DND-41 (cell line): ENCODE data around the gene ZNF366.

Experiments
- ATAC-seq: fragments of 200-7000 bp; cut with Tn5 transposase; 3 replicates; pipeline ENCODE4 v1.9.1; 2021; ENCODE audit warnings: low read depth; ENCODE audit not compliant: insufficient read depth
- DNase-seq: peaks from one replicate; pipeline ENCODE4 v3.0.0-alpha.2; 2020
- H2AFZ ChIP-seq: 2 replicates; pipeline ENCODE4 v1.6.0; 2012; ENCODE audit warnings: low read depth, low read length
- H3K27ac ChIP-seq: 2 replicates; pipeline ENCODE4 v1.5.1; 2012; ENCODE audit warnings: low read length, inconsistent platforms
- H3K27me3 ChIP-seq: fragments of 200-600 bp; sonication (generic); 2 replicates; pipeline ENCODE4 v1.6.0; 2012; ENCODE audit warnings: low read length, mild to moderate bottlenecking, inconsistent platforms; ENCODE audit not compliant: insufficient read depth, poor library complexity
- H3K36me3 ChIP-seq: 2 replicates; pipeline ENCODE4 v1.5.1; 2012; ENCODE audit warnings: low read length, inconsistent platforms; ENCODE audit not compliant: insufficient read depth
- H3K4me1 ChIP-seq: 2 replicates; pipeline ENCODE4 v1.5.1; 2012; ENCODE audit warnings: mild to moderate bottlenecking, low read length; ENCODE audit not compliant: insufficient read depth
- H3K4me2 ChIP-seq: 2 replicates; pipeline ENCODE4 v1.6.0; 2012; ENCODE audit warnings: mild to moderate bottlenecking, moderate library complexity, low read length, inconsistent platforms; ENCODE audit not compliant: insufficient read depth
- H3K4me3 ChIP-seq, 2 experiments: fragments of 200-600 bp in 1 of 2; shearing (Covaris generic) in 1 of 2; 2 replicates each; pipeline ENCODE4 v1.5.1; 2012 to 2016; ENCODE audit warnings: inconsistent platforms in 2 of 2, low read length in 2 of 2, mild to moderate bottlenecking in 2 of 2, low read depth in 1 of 2, moderate library complexity in 1 of 2
- H3K79me2 ChIP-seq: 2 replicates; pipeline ENCODE4 v1.6.0; 2012; ENCODE audit warnings: low read length, inconsistent platforms; ENCODE audit not compliant: insufficient read depth
- H3K9ac ChIP-seq: 2 replicates; pipeline ENCODE4 v1.6.0; 2012; ENCODE audit warnings: low read depth, mild to moderate bottlenecking, inconsistent platforms, low read length, moderate library complexity
- H3K9me3 ChIP-seq: 2 replicates; pipeline ENCODE4 v1.5.1; 2012; ENCODE audit warnings: low read length, moderate library complexity, mild to moderate bottlenecking, inconsistent platforms; ENCODE audit not compliant: insufficient read depth, severe bottlenecking
- H4K20me1 ChIP-seq: 2 replicates; pipeline ENCODE4 v1.6.0; 2012; ENCODE audit warnings: low read length; ENCODE audit not compliant: insufficient read depth
- EZH2 ChIP-seq: IDR thresholded peaks from 3 replicates; pipeline ENCODE4 v1.6.1; 2012; ENCODE audit warnings: borderline replicate concordance, low read depth, mild to moderate bottlenecking, moderate library complexity, low read length, inconsistent platforms; ENCODE audit not compliant: severe bottlenecking
- TF ChIP-seq, protein P1 (sequence below): IDR thresholded peaks from 2 replicates; pipeline ENCODE4 v1.5.1; 2012; ENCODE audit warnings: borderline replicate concordance, low read length, moderate library complexity, mild to moderate bottlenecking; ENCODE audit not compliant: poor library complexity, severe bottlenecking; ENCODE audit errors: extremely low read depth

Gene ZNF366

DNA sequence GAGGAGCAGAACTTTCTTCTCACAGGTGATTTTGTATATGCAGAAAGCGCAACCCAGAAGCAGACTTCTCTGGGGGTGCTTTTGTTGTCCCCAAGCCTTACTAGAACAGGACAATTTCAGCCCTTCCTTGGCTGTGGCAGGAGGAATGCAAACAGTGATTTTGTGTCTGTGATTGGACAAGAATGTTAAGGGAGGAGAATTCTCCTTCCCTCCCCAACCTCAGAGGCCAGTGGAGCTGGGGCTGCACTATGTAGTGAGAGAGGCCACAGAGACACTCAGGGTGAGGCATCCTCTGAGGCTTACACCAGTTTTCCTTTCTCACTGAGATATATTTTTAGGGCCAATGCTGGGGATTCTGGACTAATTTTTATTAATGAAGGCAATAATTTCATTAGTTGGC lies 58.8 kb downstream of the ZNF366 start:
- ATAC-seq: no peak
- H3K9me3 ChIP-seq: no peaks in the 10 kb centered on the region

DNA sequence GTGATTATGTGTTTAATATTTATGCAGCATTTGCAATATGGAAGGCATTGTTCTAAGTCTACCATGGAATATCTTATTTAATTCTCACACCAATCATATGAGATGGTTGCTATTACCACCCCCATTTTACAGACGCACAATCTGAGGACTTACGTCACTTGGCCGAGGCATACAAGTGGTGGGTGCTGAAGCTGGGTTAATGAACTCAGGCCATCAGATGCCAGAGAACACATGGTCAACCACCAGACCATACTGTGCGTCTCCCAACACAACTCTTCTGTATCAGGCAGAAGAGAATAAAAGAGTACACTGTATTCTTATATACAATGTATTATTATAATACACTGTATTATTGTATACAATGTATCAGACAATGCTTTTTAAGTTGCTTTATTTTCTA lies 59.5 kb downstream of the ZNF366 start:
- no peak overlapping the region for H3K27ac ChIP-seq
- no peak overlapping the region for H2AFZ ChIP-seq
- no peaks in the 10 kb centered on the region for H3K4me1 ChIP-seq
- no peak overlapping the region for H3K4me3 ChIP-seq
- no peaks in the 10 kb centered on the region for H3K79me2 ChIP-seq
- DNase-seq (no peak), ATAC-seq (no peak)
- H3K27me3 ChIP-seq: no peaks in the 10 kb centered on the region
- H3K9ac ChIP-seq: no peak overlapping the region
- TF ChIP-seq, protein P1, sequence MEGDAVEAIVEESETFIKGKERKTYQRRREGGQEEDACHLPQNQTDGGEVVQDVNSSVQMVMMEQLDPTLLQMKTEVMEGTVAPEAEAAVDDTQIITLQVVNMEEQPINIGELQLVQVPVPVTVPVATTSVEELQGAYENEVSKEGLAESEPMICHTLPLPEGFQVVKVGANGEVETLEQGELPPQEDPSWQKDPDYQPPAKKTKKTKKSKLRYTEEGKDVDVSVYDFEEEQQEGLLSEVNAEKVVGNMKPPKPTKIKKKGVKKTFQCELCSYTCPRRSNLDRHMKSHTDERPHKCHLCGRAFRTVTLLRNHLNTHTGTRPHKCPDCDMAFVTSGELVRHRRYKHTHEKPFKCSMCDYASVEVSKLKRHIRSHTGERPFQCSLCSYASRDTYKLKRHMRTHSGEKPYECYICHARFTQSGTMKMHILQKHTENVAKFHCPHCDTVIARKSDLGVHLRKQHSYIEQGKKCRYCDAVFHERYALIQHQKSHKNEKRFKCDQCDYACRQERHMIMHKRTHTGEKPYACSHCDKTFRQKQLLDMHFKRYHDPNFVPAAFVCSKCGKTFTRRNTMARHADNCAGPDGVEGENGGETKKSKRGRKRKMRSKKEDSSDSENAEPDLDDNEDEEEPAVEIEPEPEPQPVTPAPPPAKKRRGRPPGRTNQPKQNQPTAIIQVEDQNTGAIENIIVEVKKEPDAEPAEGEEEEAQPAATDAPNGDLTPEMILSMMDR: no peak
- TF ChIP-seq EZH2: no peak
- H4K20me1 ChIP-seq: no peaks in the 10 kb centered on the region
- no peak overlapping the region for H3K4me2 ChIP-seq
- no peaks in the 10 kb centered on the region for H3K9me3 ChIP-seq
- H3K36me3 ChIP-seq: no peaks in the 10 kb centered on the region

More for the DNA sequence above, 58.8 kb downstream of the ZNF366 start:
- no peak overlapping the region for H3K4me3 ChIP-seq
- H3K9ac ChIP-seq: no peak overlapping the region
- TF ChIP-seq, protein P1: no peak
- no peak for TF ChIP-seq EZH2
- H3K4me1 ChIP-seq: no peaks in the 10 kb centered on the region
- no peaks in the 10 kb centered on the region for H3K36me3 ChIP-seq
- H3K79me2 ChIP-seq: no peaks in the 10 kb centered on the region
- H3K27ac ChIP-seq: no peak overlapping the region
- no peaks in the 10 kb centered on the region for H4K20me1 ChIP-seq
- H3K27me3 ChIP-seq: no peaks in the 10 kb centered on the region
- H3K4me2 ChIP-seq: no peak overlapping the region
- no peak overlapping the region for H2AFZ ChIP-seq
- no peak for DNase-seq

DNA sequence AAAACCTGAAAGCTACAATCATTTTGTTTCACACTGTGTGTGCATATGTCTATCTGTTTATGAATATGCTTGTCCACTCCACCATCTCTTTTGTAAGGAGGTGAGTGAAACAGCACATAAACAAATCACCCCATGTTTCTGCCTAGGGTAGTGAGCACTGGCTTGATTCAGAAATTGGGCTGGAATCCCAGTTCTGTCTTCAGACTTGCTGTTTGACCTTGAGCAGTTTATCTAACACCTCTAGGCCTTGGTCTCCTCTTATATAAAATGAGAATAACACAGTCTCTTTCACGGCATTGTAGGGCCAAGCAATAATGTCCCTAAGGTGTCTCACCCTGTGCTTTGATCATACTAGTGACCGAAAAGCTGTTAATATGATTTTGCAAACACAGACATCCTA lies 61.2 kb downstream of the ZNF366 start:
- no peak overlapping the region for H2AFZ ChIP-seq
- no peaks in the 10 kb centered on the region for H3K36me3 ChIP-seq
- no peak overlapping the region for H3K4me3 ChIP-seq
- DNase-seq: no peak
- H3K27me3 ChIP-seq: no peaks in the 10 kb centered on the region
- no peak for ATAC-seq
- H3K4me1 ChIP-seq: no peaks in the 10 kb centered on the region
- no peaks in the 10 kb centered on the region for H3K79me2 ChIP-seq
- TF ChIP-seq, protein P1: no peak
- no peak for TF ChIP-seq EZH2
- H4K20me1 ChIP-seq: no peaks in the 10 kb centered on the region
- H3K9ac ChIP-seq: no peak overlapping the region
- no peak overlapping the region for H3K27ac ChIP-seq
- no peak overlapping the region for H3K4me2 ChIP-seq
- H3K9me3 ChIP-seq: no peaks in the 10 kb centered on the region

DNA sequence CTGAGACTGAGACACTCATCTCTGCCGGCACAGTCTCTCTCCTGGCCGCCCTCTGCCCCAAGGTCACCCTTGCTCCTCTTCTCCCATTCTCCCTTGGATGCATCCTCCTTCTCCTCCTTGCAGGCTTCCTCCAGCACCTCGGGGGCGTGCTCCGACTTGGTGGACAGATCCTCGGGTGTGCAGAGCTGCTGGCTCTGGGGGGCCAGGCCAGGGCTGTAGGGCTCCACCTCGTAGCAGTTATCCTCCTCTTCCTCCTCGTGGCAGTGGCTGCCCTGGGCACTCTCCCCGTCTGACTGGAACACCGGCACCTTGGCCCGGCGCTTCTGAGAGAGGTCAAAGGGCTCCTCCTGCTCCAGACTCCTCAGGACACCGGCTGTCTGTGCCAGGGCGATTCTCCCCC lies 63.3 kb downstream of the ZNF366 start:
- no peak for ATAC-seq
- H3K4me1 ChIP-seq: no peaks in the 10 kb centered on the region
- TF ChIP-seq, protein P1: no peak
- TF ChIP-seq EZH2: no peak
- H3K4me2 ChIP-seq: no peak overlapping the region
- H2AFZ ChIP-seq: no peak overlapping the region
- H3K36me3 ChIP-seq: no peaks in the 10 kb centered on the region
- H3K27me3 ChIP-seq: peaks cover 6% of the 10 kb centered on the region
- H3K79me2 ChIP-seq: no peaks in the 10 kb centered on the region
- H3K9me3 ChIP-seq: no peaks in the 10 kb centered on the region
- H3K27ac ChIP-seq: no peak overlapping the region
- H3K4me3 ChIP-seq: no peak overlapping the region
- H4K20me1 ChIP-seq: no peaks in the 10 kb centered on the region
- H3K9ac ChIP-seq: no peak overlapping the region
- DNase-seq: no peak
